Heart right ventricle (tissue), 16 donors: Measurements from ENCODE around the gene PPP1R15B. TPM values are rescaled to one million over a fixed set of nuclear protein-coding genes. Genes with fewer than 3 reads are reported as not detected.

Experiments used
- ATAC-seq, 8 donors: fragments of 200-7000 bp; cut with Tn5 transposase; one replicate each; pipeline ENCODE4 v1.9.1; 2020; ENCODE audit warnings: mild to moderate bottlenecking in 8 of 8, moderate library complexity in 8 of 8, moderate number of reproducible peaks in 1 of 8
- DNase-seq, 2 donors: peaks; one replicate each; pipeline ENCODE4 v3.0.0-alpha.2; 2020
- H3K27ac ChIP-seq, 10 donors: fragments of 200-600 bp; sonication (generic) in 2 of 10; one replicate each; pipeline versions ENCODE4 v1.5.0 to v1.8.0; 2020 to 2022; ENCODE audit warnings: mild to moderate bottlenecking in 3 of 10
- H3K27me3 ChIP-seq, 7 donors: fragments of 200-600 bp; one replicate each; pipeline ENCODE4 v1.8.0; 2021 to 2022; ENCODE audit warnings: mild to moderate bottlenecking in 2 of 7
- H3K36me3 ChIP-seq, 9 donors: fragments of 200-600 bp; sonication (generic) in 1 of 9; one replicate each; pipeline versions ENCODE4 v1.5.0 to v1.8.0; 2020 to 2022; ENCODE audit warnings: mild to moderate bottlenecking in 2 of 9
- H3K4me1 ChIP-seq, 9 donors: fragments of 200-600 bp; sonication (generic) in 1 of 9; one replicate each; pipeline versions ENCODE4 v1.5.0 to v1.8.0; 2020 to 2022; ENCODE audit warnings: mild to moderate bottlenecking in 4 of 9
- H3K4me3 ChIP-seq, 10 donors: fragments of 200-600 bp; sonication (generic) in 2 of 10; one replicate each; pipeline versions ENCODE4 v1.5.0 to v1.8.0; 2020 to 2022; ENCODE audit warnings: mild to moderate bottlenecking in 7 of 10, moderate library complexity in 2 of 10
- H3K9me3 ChIP-seq, 11 donors: fragments of 200-600 bp in 10 of 11; sonication (generic) in 2 of 11; one replicate each; pipeline versions ENCODE4 v1.5.0 to v1.8.0; 2013 to 2022; ENCODE audit warnings: mild to moderate bottlenecking in 2 of 11, control low read depth in 1 of 11, moderate library complexity in 1 of 11
- CTCF ChIP-seq, 9 donors: fragments of 200-600 bp; sonication (generic) in 2 of 9; IDR thresholded peaks; one replicate each; pipeline versions ENCODE4 v1.5.0 to v1.8.0; 2021 to 2022; ENCODE audit warnings: antibody characterized with exemption in 9 of 9, mild to moderate bottlenecking in 5 of 9, moderate library complexity in 1 of 9
- WGBS, 2 donors: extraction: QIAGEN DNeasy Blood & Tissue Kit; methylation state at CpG; one replicate each; pipeline ENCODE4 v1.1.7; 2013; ENCODE audit warnings: inconsistent platforms in 1 of 2; 5-methylcytosine and 5-hydroxymethylcytosine counted together
- intact Hi-C, 10 donors: fragments of 100-400 bp; cut with DNase I; formaldehyde crosslinking; loops; one replicate each; pipeline versions ENCODE4 v1.11.1 to v1.14.2; 2022
- polyA plus RNA-seq, 2 donors: library from polyadenylated mRNA; stranded (reverse); fragments of 200-250 nt; gene quantifications; one replicate each; pipeline ENCODE4 v1.2.3, GENCODE V29; 2013
- total RNA-seq, 10 donors: library from RNA; stranded (reverse); fragmentation: NEBNext Ultra II Directional in 3 of 10; extraction: Animal tissue kit (Norgen Biotek cat#: 25700) in 3 of 10; gene quantifications; one replicate each; pipeline versions ENCODE4 v1.2.1 to v1.2.4, GENCODE V29; 2021 to 2023
- donor health status: Arrhythmogenic right ventricular cardiomyopathy.
- donor health status: ischemic (EF 13 %, LVEDD 7.1; RV severe dilation, severe dysfunction).
- donor health status: healthy with polysubstance abuse.
- donor health status: DM: no; HTN: yes; CAD: no.
- donor health status: DM: no; HTN: no; CAD: no.
- donor health status: ischemic (EF 25% LVEDD 6.9; RV normal size, moderate dysfunction).
- donor health status: ischemic (EF 25% LVEDD 5.7; RV mildly dilated, moderate dysfunction).
- donor health status: healthy.
- donor health status: DM: yes; HTN: yes; CAD: no.
- donor health status: Ischemic cardiomyopathy.
- donor health status: ischemic (EF 35%, LVEDD 5.7; RV mildly dilated, moderate dysfunction).
- donor health status: nonischemic (EF 11% LVEDD 7.7; RV severe dilation, severe dysfunction).
- donor health status: DM: yes; HTN: yes; CAD: no.
- donor health status: PGD.
- donor health status: ischemic (EF 29% LVEDD 5.4; RV normal size, mild dysfunction).
- donor health status: nonischemic (EF 23%, LVEDD 6.1; RV moderate dilation, normal function).

Gene PPP1R15B
- total and polyA plus RNA-seq, 12 donors, result 8.4 to 47.3 (median 21.5) TPM

GRCh38 chr1:204366759-204367158 lies 44.9 kb downstream of the PPP1R15B start:
- DNase-seq (no peak), ATAC-seq (no peak)
- H3K9me3 ChIP-seq, result no peaks in the 10 kb centered on the region
- no peaks in the 10 kb centered on the region for H3K36me3 ChIP-seq
- H3K4me1 ChIP-seq, result peaks cover 0 to 27% (median 17%) of the 10 kb centered on the region in 9 donors
- intact Hi-C loops, result loop anchor here in 6 of 10 donors (5.0 to 10.0 kb wide), 4 partner anchors 109 to 502 kb away; partner anchors contain the start of gene SNRPE (in 3 of the 6)
- H3K27ac ChIP-seq, result no peak overlapping the region
- no peak overlapping the region for H3K4me3 ChIP-seq
- H3K27me3 ChIP-seq, result peaks cover 0 to 7% (median 0%) of the 10 kb centered on the region in 7 donors
- 90% methylated on average over 7 of the region's 7 CpGs for WGBS, 2 donors
- TF ChIP-seq CTCF (IDR thresholded peaks at IDR 0.05), result peak in 7 of 9 donors; percentile 5 to 39 (median 32)

- peaks cover 4 to 57% (median 34%) of the 10 kb centered on the region in 9 donors for H3K4me1 ChIP-seq
- peak overlapping the region in 9 of 10 donors; percentile 24 to 59 (median 47) for H3K4me3 ChIP-seq
- 0 to 1% methylated on average over 27 of the region's 27 CpGs for WGBS, 2 donors
- no peaks in the 10 kb centered on the region for H3K36me3 ChIP-seq
- H3K27me3 ChIP-seq, result peaks cover 0 to 17% (median 0%) of the 10 kb centered on the region in 7 donors
- peak overlapping the region in 9 of 10 donors; percentile 57 to 81 (median 69) for H3K27ac ChIP-seq
- intact Hi-C loops, result loop anchor here (1.0 to 10.0 kb wide), 15 partner anchors 101 to 499 kb away; partner anchors contain the start of genes GOLT1A (in 5 of the 10) and SNRPE (in 3 of the 10)
- peak; percentile 70 to 85 (median 84) for ATAC-seq
- TF ChIP-seq CTCF (IDR thresholded peaks at IDR 0.05), result peak; percentile 93 to 98 (median 96)
- no peaks in the 10 kb centered on the region for H3K9me3 ChIP-seq
- DNase-seq, result peak; percentile 76 to 81
Measured at GRCh38 chr1:204363335-204364114, 48.1 kb downstream of the PPP1R15B start.

GRCh38 chr1:204362984-204363334 lies 48.7 kb downstream of the PPP1R15B start:
- ATAC-seq (peak in 4 of 8 donors; percentile 2 to 18 (median 8)), DNase-seq (no peak)
- TF ChIP-seq CTCF (IDR thresholded peaks at IDR 0.05), result no peak
- intact Hi-C loops, result loop anchor here (1.0 to 10.0 kb wide), 14 partner anchors 101 to 498 kb away; partner anchors contain the start of genes GOLT1A (in 5 of the 10) and SNRPE (in 3 of the 10)
- Histone ChIP-seq H3K36me3 (no peaks in the 10 kb centered on the region), H3K27me3 (peaks cover 0 to 23% (median 0%) of the 10 kb centered on the region in 7 donors), H3K4me3 (peak overlapping the region in 9 of 10 donors; percentile 24 to 59 (median 47)), H3K27ac (peak overlapping the region; percentile 21 to 81 (median 69)), H3K4me1 (peaks cover 4 to 62% (median 34%) of the 10 kb centered on the region in 9 donors), H3K9me3 (no peaks in the 10 kb centered on the region)
- WGBS, 2 donors, result 33 to 39% methylated on average over 11 of the region's 11 CpGs

GRCh38 chr1:204361781-204362180 lies 49.8 kb downstream of the PPP1R15B start:
- 86 to 89% methylated on average over 10 of the region's 10 CpGs for WGBS, 2 donors
- Histone ChIP-seq H3K36me3 (no peaks in the 10 kb centered on the region), H3K27me3 (peaks cover 0 to 27% (median 0%) of the 10 kb centered on the region in 7 donors), H3K27ac (peak overlapping the region in 2 of 10 donors; percentile 7 to 53), H3K4me1 (peaks cover 4 to 66% (median 34%) of the 10 kb centered on the region in 9 donors), H3K4me3 (no peak overlapping the region), H3K9me3 (no peaks in the 10 kb centered on the region)
- DNase-seq (no peak), ATAC-seq (no peak)
- intact Hi-C loops, result loop anchor here (2.0 to 10.0 kb wide), 12 partner anchors 99 to 497 kb away; partner anchors contain the start of genes GOLT1A (in 5 of the 10) and SNRPE (in 3 of the 10)
- no peak for TF ChIP-seq CTCF (IDR thresholded peaks at IDR 0.05)
